Esophagus squamous epithelium (tissue), 4 donors: Measurements from ENCODE around the gene SPRR2E.

Source experiments
- CTCF ChIP-seq, 6 experiments: fragments of 450-650 bp in 4 of 6; fragments of 200-600 bp in 2 of 6; sonication (generic) in 2 of 6; IDR thresholded peaks; one replicate each; pipeline ENCODE4 v1.5.1; 2016 to 2019; ENCODE audit warnings: antibody characterized with exemption in 6 of 6, mild to moderate bottlenecking in 4 of 6, moderate library complexity in 4 of 6
- POLR2A ChIP-seq, 4 donors: fragments of 450-650 bp; IDR thresholded peaks; one replicate each; pipeline ENCODE4 v1.6.1; 2017; ENCODE audit warnings: antibody characterized with exemption in 4 of 4, mild to moderate bottlenecking in 4 of 4, moderate library complexity in 3 of 4

DNA sequence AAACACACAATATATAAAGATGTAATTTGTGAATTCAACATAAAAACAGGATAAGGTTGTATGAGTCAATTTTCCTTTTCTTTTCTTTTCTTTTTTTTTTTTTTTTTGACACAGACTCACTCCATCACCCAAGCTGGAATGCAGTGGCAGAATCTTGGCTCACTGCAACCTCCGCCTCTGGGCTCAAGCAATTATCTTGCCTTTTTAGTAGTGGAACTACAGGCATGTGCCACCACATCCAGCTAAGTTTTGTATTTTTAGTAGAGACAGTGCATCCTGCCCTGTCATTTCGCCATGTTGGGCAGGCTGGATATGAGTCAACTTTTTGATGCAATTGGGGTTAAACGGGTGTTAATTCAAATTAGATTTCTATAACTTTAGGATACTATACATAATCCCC is 12.6 kb downstream of the SPRR2E start:
- TF ChIP-seq POLR2A (IDR thresholded peaks at IDR 0.05) (no peak), CTCF (IDR thresholded peaks at IDR 0.05) (no peak)
